GM18508 (cell line): Measurements from ENCODE around the gene C1orf21.

Experiments
- ATAC-seq: cut with Tn5 transposase; IDR thresholded peaks from one replicate; pipeline ENCODE4 v1.9.1; 2021; ENCODE audit warnings: moderate number of reproducible peaks; ENCODE audit not compliant: insufficient read depth, unreplicated experiment

The C1orf21 gene

GRCh38 chr1:184539580-184539979 lies 152.8 kb downstream of the C1orf21 start:
- ATAC-seq, result no peak

- no peak for ATAC-seq
Observed at GRCh38 chr1:184541537-184542152, 154.8 kb downstream of the C1orf21 start.

- ATAC-seq, result no peak
Observed at GRCh38 chr1:184542291-184542690, 155.5 kb downstream of the C1orf21 start.

GRCh38 chr1:184545601-184546000 lies 158.8 kb downstream of the C1orf21 start:
- ATAC-seq, result no peak

GRCh38 chr1:184552446-184552845 lies 165.6 kb downstream of the C1orf21 start:
- no peak for ATAC-seq

- ATAC-seq, result no peak
Observed at GRCh38 chr1:184553845-184554244, 167.0 kb downstream of the C1orf21 start.

GRCh38 chr1:184555665-184556641 lies 169.1 kb downstream of the C1orf21 start:
- ATAC-seq, result no peak

GRCh38 chr1:184556665-184557064 lies 169.8 kb downstream of the C1orf21 start:
- no peak for ATAC-seq

GRCh38 chr1:184557423-184558347 lies 170.9 kb downstream of the C1orf21 start:
- ATAC-seq, result no peak

- no peak for ATAC-seq
Observed at GRCh38 chr1:184558691-184559090, 171.9 kb downstream of the C1orf21 start.

- ATAC-seq, result no peak
Observed at GRCh38 chr1:184559117-184559713, 172.4 kb downstream of the C1orf21 start.

- ATAC-seq, result no peak
Observed at GRCh38 chr1:184562806-184563205, 176.0 kb downstream of the C1orf21 start.

- no peak for ATAC-seq
Observed at GRCh38 chr1:184563308-184563707, 176.5 kb downstream of the C1orf21 start.

- no peak for ATAC-seq
Observed at GRCh38 chr1:184567009-184567408, 180.2 kb downstream of the C1orf21 start.

GRCh38 chr1:184567637-184568036 lies 180.8 kb downstream of the C1orf21 start:
- ATAC-seq, result no peak

GRCh38 chr1:184568148-184568547 lies 181.3 kb downstream of the C1orf21 start:
- no peak for ATAC-seq

- ATAC-seq, result no peak
Observed at GRCh38 chr1:184569106-184569505, 182.3 kb downstream of the C1orf21 start.

GRCh38 chr1:184574588-184574987 lies 187.8 kb downstream of the C1orf21 start:
- no peak for ATAC-seq

GRCh38 chr1:184576822-184577221 lies 190.0 kb downstream of the C1orf21 start:
- ATAC-seq, result no peak

GRCh38 chr1:184577319-184577718 lies 190.5 kb downstream of the C1orf21 start:
- ATAC-seq, result no peak
